Right hindlimb (tissue), 1 donor: Measurements from ENCODE around the gene MYO1F.
"Not testable (repeated sequence)": the region's sequence is repeated elsewhere in the genome, so short reads cannot be mapped to it uniquely, and the experiment has no call there.

Source experiments
- DNase-seq: peaks from one replicate; pipeline ENCODE4 v3.0.0-alpha.2; 2018

Gene MYO1F

DNA sequence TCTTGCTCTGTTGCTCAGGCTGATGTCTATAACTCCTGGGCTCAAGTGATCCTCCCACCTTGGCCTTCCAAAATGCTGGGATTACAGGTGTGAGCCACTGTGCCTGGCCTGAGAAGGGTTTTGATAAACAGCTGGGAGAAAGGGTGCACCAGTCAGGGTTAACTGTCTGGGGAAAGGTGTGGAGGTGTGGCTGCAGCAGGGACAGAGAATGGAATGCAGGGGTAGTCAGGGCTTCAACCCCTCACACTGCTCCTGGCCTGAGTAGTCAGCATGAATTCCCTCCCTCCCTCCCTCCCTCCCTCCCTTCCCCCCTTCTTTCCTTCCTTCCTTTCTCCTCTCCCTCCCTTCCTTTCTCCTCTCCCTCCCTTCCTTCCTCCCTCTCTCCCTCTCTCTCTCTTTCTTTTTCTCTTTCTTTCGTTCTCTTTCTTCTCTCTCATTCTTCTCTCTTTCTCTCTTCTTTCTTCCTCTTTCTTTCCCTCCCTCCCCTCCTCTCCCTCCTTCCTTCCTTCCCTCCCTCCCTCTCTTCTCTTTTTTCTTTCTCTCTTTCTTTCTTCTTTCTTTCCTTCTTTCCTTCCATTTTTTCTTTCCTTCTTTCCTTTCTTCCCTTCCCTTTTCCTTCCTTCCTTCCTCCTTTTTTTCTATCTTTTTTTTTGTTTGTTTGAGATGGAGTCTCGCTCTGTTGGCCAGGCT, 16.0 kb downstream of the MYO1F start:
- DNase-seq = no peak

DNA sequence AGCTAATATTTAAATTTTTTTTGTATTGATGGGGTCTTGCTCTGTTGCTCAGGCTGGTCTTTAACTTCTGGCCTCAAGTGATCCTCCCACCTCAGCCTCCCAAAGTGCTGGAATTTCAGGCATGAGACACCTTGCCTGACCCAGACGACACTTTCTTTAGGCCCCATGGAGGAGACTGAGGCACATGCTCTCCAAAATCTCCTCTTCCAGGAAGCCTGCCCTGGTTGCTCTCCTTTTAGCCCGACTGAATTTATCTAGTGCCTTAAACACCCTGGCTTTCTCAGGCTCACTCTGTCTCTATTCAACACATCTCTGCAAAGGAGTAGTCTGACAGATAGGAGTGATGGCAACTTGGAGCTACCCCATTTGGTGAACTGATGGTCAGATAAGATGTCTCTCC, 18.9 kb downstream of the MYO1F start:
- DNase-seq = no peak

DNA sequence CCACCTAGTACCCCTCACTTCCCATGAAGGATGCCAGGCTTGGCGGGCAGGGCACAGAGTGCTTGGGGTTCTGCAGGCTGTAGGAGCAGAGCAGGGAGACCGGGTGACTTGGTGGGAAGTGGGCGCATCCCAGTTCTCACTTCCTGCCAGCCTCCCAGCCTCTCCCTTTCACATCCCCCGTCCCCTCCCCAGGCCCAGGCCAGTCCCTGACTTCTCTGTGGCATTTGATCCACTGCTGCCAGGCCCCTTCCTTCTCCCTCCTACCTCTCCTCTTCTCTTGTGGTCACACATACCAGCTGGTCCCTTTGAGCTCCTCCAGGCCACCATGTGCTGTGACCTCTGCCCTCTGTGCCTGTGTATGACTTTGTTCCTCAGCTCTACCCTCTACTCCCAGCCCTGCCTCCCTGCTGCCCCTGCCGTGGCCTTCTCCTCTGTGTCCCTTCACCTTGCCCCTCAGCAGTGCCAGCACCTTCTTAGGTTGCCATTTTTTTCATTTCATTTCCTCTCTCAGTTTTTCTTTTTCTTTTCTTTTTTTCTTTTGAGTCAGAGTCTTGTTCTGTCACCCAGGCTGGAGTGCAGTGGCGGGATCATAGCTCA, 19.5 kb downstream of the MYO1F start:
- no peak for DNase-seq

DNA sequence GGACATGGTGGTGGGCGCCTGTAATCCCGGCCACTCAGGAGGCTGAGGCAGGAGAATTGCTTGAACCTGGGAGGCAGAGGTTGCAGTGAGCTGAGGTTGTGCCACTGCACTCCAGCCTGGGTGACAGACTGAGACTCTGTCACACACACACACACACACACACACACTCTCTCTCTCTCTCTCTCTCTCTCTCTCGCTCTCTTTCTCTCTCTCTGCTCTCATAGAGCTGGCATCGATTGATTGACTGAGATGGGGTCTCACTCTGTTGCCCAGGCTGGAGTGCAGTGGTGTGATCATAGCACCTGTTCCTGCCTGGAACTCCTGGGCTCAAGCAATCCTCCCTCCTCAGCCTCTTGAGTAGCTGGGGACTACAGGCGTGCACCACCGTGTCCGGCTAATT, 23.5 kb downstream of the MYO1F start:
- DNase-seq = not testable (repeated sequence)

DNA sequence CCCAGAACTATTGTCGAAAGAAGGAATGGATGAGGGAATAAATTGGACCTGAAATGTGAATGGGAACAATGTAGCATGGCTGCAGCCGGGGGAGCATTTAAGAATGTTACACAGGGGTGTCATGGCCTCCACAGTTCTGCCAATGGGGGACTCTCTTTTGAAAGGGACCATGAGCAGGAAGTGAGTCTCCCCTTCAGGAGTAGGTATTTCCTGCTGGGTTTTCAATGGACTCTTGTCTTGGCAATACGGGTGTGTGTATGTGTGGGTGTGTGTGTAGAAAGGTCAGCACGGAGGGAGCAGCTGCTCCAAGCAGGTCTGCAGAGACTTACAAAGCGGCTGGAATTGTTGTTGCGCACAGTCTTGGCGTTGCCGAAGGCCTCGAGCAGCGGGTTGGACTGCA, 24.4 kb downstream of the MYO1F start:
- no peak for DNase-seq

DNA sequence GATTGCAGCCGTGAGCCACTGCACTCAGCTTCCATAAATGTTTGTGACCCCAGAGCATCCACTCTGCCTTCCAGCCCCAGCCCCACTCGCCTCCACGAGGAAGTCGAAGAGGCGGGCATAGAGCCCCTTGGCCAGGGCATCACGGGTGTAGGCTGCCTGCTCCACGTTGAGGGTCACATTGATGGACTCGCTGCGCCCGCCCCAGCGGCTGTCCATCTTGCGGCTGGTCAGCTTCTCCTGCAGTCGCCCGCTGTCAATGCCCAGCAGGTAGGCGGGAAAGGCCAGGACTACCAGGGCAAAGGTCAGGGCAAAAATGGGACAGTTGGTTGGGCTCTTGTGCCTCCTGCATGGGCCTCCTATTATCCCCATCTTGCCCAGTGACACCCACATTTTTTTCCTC, 27.2 kb downstream of the MYO1F start:
- no peak for DNase-seq

DNA sequence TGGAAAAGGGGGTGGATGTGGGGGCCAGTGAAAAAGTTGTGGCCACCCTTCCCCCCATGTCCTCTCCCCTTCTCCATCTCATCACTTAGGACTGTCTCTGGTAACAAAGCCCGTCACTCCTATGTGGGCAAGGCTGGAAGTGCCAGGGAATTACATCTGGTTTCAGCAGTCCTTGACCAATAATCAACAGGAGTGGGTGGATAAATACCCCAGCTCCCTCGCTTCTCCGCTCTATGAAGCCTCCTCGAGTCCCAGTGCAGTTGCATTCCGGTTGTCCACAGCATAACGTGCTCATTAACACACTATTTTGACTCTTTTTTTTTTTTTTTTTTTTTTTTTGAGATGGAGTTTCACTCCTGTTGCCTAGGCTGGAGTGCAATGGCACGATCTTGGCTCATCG, 31.5 kb downstream of the MYO1F start:
- no peak for DNase-seq

DNA sequence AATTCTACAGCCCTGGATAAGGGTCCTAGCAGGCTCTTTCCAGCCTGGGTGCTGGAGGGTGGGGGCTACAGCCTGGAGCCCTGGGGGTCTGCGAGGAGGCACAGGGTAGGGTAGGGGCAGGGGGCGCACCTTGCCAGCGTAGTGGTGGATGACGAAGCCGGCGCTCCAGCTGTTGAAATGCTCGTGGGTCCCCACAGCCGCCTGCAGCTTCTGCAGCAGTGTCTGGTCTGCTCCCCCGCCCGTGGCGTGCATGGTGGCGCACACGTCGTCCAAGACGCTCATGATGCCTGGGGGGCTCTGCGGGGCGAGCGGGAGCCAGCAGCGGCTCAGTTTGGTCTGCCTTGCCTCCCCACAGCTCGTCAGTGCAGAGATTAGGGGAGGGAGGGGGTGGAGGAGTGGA, 33.1 kb downstream of the MYO1F start:
- no peak for DNase-seq

DNA sequence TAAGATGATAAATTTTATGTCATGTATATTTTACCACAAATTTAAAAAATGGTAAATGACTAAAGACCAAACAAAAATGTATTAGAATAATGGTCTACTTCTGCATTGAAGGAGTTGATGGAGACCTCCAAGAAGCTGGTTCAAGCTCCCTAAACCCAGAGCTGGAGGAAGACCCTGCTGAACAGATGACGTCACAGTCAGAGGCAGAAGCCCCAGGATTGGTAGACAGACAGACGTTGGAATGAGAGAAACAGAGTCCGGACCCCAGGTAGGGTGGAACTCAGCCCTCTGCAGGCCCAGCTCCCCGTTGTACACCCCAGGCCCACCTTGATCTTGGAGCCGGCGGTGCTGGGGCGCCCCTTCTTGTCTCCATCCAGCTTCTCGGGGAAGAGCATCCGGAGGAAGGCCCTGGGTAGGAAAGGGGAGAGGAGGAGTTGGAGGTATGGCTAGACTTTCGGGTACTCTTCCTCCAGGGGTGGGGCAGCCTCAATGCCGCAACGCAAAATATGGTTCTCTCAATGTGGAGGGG, 37.6 kb downstream of the MYO1F start:
- no peak for DNase-seq

DNA sequence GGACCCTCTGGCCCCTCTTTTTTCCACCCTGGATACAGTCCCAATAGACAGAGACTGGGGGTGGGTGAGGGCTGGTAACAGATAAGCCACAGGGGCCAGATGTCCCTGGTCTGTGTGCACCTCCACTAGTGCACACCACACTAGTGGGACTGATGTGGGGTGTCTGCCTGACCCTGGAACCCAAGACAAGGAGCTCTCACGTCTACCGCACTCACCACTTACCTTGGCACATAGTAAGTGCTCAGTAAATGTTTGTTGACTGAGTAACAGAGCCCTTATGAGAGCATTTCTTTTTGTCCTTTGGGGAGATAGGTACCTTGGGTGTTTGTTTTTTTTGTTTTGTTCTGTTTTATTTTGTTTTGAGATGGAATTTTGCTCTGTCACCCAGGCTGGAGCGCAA, 40.1 kb downstream of the MYO1F start:
- DNase-seq = no peak

DNA sequence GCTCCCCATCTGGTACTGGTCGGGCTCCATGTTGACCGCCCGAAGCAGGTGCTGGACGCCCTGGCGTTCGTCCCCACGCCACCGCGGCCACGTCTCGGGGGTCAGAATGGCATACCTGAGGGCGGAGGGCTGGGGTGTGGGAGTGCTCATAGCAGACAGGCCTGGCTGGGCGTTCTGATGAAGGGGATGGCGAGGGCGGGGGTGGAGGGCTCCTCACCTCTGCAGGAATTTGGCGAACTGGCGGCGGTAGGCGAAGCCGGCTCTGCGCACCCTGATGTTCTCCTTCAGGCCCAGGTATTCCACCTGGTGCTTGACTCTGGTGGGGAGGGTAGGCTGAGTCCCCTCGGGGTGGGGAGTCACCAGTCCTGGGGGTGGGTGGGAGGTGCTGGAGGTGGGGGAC, 41.0 kb downstream of the MYO1F start:
- DNase-seq = no peak

DNA sequence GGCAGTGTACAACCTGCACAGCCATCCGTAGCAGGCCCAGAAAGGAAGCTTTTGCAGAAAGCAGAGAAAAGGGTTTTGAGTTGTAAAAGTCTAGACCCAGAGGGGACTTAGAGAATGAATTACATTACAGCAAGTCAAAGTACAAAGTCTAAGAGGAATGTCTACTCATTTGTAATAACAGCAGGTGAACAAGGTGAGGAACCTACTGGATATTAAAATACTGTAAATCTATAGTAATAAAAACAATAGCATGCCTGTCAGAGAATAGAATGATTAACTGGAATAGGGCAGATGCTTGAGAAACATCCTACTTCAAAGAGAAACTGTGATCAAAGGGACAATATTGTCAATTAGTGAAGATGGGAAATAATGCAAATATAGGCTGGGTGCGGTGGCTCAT, 45.0 kb downstream of the MYO1F start:
- no peak for DNase-seq

DNA sequence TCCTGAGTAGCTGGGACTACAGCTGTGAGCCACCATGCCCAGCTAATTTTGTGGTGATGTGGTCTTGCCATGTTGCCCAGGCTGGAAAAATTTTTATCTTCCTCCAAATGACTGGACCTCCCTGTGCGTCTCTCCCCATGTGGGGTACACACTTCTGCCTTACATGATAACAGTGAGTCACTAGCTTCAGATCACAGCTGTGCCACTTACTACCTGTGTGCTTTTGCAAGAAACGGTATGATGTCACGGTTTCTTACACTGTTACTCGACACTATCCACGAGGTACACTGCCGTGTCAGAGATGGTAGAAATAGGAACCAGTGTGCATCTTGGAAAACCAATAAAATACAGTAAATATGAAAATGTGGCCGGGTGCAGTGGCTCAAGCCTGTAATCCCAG, 45.8 kb downstream of the MYO1F start:
- DNase-seq = no peak

DNA sequence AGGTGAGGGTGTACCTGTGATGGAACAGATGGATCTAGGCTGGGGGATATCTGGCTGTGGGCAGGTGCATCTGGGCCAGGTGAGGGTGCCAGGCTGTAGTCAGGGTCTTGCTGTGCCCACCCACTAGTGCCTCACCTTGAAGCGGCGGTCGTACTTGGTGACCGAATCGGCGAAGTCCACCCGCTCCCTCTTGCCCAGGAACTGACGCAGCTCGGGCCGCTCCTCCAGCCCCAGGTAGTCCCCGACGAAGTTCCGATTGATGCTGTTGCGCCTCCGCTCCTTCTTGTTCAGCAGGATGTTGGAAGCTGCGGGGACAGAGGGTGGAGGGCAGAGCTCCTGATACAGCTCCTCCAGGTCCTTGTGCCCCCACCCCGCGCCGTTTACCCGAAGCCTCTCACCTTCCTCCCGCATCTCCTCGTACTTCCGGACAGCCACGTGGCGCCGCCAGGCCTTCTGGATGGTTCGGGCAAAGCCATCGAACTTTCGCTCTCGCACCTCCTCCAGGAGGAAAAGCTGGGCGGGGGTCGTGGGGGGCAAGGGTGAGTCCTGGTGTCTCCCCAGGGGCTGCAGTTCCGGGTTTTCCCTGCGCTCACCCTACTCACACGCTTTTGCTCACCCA, 47.1 kb downstream of the MYO1F start:
- no peak for DNase-seq

DNA sequence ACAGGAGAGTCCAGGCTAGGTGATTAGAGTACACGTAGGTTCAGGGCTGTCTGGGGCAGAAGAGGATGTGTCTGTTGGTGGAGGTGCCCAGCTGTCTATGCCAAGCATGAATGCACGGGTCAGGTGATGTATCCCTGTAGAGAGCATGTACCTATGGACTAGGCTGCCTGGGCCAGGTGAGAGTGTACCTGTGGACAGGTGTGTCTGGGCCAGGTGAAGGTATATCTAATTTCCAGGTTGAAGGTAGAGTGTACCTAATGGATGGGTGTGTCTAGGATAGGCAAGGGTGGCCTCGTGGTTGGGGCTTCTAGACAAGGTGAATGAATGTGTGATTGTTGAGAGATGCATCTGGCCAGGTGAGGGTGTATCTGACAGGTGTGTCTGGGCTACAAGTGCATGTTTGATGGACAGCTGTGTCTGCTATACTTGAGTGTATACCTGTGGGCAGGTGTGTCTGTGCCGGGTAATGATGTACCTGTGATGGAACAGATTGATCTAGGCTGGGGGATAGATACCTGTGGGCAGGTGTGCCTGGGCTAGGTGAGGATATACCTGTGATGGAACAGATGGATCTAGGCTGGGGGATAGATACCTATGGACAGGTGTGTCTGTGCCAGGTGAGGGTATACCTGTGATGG, 47.8 kb downstream of the MYO1F start:
- DNase-seq = no peak

DNA sequence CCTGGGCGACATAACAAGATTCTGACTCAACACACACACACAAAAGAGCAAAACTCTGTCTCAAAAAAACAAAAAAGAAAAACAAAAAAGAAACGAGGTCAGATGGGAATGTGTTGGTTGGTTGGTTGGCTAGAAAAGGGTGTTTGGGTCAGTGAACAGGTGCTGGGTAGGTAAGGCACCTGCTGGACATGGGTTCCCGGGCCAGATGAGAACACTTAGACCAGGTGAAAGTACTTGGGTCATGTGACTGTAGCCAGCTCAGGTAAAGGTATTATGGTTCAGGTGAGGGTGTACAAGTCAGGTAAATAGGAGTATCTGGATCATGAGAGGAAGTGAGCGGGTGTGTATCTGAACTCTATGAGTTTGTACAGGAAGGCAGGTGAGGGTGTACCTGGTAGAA, 48.7 kb downstream of the MYO1F start:
- DNase-seq = no peak

DNA sequence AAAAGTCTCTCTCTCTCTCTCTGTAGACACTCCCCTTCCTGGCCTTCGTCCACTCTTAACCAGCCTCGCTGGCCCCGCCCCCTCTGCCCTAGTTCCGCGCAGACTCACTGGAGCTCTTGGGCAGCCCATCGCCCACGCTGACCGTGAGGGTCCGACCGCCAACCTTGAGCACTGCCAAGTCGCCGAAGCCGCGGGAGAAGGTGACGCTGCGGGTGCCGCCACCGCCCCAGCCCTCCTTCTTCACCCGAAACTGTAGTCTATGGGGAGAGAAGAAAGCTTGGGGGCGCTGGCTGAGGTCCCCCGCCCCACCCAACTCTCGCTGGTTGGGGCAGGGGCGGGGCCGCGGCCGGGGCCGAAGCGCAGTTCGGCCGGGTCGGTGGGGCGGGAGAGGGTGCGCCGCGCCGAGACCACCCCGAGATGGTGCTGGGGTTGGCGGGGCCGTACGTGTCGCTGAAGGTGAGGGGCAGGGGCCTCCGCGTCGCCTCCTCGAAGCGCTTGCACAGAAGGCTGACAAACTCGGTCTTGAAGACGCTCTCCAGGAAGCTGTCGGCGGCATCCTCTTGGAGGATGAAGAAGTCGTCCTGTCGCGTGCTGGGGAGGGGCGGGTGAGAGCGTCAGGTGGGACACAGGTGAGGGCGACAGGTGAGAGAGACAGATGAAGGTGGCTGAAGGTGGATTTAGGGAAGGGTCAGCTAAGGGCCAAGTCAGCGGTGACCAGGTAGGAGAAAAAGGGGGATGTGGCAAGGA, 50.7 kb downstream of the MYO1F start:
- DNase-seq = peak; percentile 95

DNA sequence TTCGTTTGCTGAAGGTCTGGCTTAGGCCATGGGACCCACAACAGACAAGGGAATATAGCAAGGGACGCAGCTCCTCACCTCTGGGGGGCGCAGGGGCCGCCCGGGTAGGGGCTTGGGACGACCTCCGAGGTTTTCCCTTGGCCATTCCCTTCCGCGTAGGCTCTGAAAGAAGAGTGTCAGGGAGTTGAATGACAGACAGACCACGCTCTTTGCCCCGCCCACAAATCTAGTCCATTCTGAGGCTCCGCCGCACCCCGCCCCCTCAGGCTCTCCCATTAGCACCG, 51.9 kb downstream of the MYO1F start:
- no peak for DNase-seq

DNA sequence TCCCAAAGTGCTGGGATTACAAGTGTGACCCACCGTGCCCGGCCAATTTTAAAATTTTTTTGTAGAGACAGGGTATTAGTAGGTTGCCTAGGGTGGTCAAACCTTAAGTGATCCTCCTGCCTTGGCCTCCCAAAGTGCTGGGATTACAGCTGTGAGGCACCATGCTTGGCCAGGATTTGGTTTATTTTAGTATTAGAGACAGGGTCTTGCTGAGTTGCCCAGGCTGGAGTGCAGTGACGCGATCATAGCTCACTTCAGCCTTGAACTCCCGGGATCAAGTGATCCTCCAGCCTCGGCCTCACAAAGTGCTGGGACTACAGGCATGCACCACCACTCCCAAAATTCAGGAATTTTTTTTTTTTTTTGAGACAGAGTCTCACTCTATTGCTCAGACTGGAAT, 57.9 kb downstream of the MYO1F start:
- DNase-seq = no peak

DNA sequence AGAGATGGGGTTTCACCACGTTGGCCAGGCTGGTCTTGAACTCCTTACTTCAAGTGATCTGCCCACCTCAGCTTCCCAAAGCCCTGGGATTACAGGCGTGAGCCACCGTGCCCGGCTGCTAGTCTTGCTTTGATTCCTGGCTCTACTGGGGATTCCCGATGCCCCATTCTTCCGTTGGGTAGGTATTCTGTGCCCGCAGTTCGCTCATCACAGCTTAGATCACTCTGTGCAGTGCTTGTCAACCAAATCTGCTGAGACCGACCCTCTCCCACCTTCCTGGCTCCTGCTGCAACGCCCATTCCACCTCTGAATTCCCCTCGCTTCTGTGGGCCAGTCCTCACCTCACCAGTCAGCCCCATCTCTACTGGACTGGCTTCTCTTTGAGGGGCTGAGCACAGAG, 58.7 kb downstream of the MYO1F start:
- DNase-seq = no peak

DNA sequence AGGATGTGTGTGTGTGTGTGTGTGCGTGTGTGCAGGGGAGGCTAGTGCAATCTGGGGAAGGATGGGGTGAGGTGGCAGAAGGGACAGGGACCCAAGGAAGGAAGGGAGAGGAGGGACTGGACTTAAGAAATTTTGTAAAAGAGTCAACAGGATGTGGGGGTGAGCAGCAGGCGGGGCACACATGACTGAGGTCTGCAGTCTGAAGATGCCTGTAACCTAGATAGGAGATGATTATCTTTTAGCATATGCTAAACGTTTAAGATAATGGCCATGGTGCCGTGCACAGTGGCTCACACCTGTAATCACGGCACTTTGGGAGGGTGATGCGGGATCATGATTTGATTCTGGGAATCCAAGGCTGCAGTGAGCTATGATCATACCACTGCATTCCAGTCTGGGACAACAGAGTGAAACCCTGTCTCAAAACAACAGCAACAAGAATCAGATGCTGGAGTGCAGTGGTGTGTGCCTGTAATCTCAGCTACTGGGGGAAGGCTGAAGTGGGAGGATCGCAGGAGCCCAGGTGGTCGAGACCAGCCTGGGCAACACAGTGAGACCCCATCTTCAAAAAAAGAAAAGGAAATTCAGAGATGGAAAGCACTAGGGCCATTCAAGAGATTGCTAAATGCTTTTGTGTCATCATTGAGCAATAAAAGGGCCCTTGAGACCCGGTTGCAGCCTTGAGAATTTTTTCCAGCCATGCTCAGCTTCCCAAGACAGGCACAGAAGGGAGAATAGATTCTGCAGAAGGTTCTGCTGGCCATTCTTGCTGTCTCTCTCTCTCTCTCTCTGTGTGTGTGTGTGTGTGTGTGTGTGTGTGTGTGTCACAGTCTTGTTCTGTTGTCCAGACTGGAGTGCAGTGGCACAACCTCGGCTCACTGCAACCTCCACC, 59.4 kb downstream of the MYO1F start:
- DNase-seq = no peak

DNA sequence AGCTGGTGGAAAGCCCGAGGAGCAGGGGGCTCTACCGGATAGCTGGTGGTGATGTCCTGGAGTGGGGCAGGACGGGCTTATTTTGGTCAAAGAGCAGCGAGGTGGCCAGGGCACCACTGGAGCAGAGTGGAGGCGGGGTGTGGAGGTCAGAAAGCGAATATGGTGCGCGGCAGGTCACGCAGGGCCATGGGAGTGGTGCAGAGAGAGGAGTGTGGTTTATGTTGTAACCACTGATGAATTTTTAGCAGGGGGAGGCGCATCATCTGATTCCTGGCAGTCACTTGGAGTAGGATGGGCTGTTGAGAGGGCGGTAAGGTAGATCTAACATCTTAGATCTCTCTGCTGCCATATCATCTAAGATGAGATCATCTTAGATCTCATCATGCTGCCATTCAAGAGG, 61.9 kb downstream of the MYO1F start:
- DNase-seq = no peak
